WERI-Rb-1 (cell line): Measurements from ENCODE around the gene IL11.

Source experiments
- DNase-seq: peaks from one replicate; pipeline ENCODE4 v3.0.0-alpha.2; 2020
- H3K27ac ChIP-seq: fragments of 250-450 bp; sonication (Bioruptor Pico); 2 replicates; pipeline ENCODE4 v1.5.1; 2020; ENCODE audit warnings: mild to moderate bottlenecking, moderate library complexity
- H3K27me3 ChIP-seq: fragments of 250-450 bp; sonication (Bioruptor Pico); 2 replicates; pipeline ENCODE4 v1.5.1; 2021; ENCODE audit warnings: mild to moderate bottlenecking, low read depth, moderate library complexity; ENCODE audit not compliant: insufficient read depth, severe bottlenecking
- H3K36me3 ChIP-seq: fragments of 250-450 bp; sonication (Bioruptor Pico); 2 replicates; pipeline ENCODE4 v1.5.1; 2020; ENCODE audit warnings: mild to moderate bottlenecking, moderate library complexity
- H3K4me3 ChIP-seq: 2 replicates; pipeline ENCODE4 v1.5.1; 2011; ENCODE audit warnings: low read depth, mild to moderate bottlenecking, control low read depth, low read length
- H3K9me3 ChIP-seq: fragments of 250-450 bp; sonication (Bioruptor Pico); 2 replicates; pipeline ENCODE4 v1.5.1; 2021; ENCODE audit warnings: mild to moderate bottlenecking, moderate library complexity; ENCODE audit not compliant: severe bottlenecking
- CTCF ChIP-seq: IDR thresholded peaks from 2 replicates; pipeline ENCODE4 v1.5.1; 2011; ENCODE audit warnings: low read depth, mild to moderate bottlenecking, control low read depth, inconsistent platforms, low read length

The IL11 gene

GRCh38 chr19:55319785-55320184 lies 50.5 kb downstream of the IL11 start:
- no peak for DNase-seq
- Histone ChIP-seq H3K4me3 (no peak overlapping the region), H3K9me3 (no peaks in the 10 kb centered on the region), H3K27me3 (no peaks in the 10 kb centered on the region), H3K27ac (no peak overlapping the region), H3K36me3 (no peaks in the 10 kb centered on the region)
- TF ChIP-seq CTCF = no peak

DNA sequence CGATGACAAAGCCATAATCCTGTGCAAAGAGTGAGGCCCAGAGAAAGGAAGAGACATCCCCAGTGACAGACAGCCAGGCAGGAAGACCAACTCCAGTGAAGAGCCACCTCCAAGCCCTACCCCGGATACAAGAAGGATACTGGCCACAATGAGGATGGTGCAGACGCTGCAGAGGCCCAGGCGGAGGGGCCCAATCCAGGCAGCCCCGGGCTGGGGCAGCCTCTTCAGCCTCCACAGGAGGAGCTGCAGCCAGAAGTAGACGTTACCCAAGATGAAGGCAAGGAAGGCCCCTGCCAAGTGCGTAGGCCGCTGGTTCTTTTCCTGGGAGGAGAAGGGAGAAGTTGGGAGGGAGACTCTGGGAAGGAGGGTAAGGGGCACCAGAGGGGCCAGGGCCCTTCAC lies 53.6 kb downstream of the IL11 start:
- no peak for TF ChIP-seq CTCF
- H3K9me3 ChIP-seq = no peaks in the 10 kb centered on the region
- H3K36me3 ChIP-seq = no peaks in the 10 kb centered on the region
- DNase-seq = no peak
- H3K4me3 ChIP-seq = no peak overlapping the region
- H3K27me3 ChIP-seq = no peaks in the 10 kb centered on the region
- no peak overlapping the region for H3K27ac ChIP-seq

- H3K27me3 ChIP-seq = no peaks in the 10 kb centered on the region
- H3K36me3 ChIP-seq = no peaks in the 10 kb centered on the region; the same call in 1 of the 2 replicates
- no peak overlapping the region for H3K27ac ChIP-seq
- H3K9me3 ChIP-seq = no peaks in the 10 kb centered on the region
- no peak for DNase-seq
- no peak for TF ChIP-seq CTCF
- no peak overlapping the region for H3K4me3 ChIP-seq
Observed at GRCh38 chr19:55315956-55316525, 54.2 kb downstream of the IL11 start.

DNA sequence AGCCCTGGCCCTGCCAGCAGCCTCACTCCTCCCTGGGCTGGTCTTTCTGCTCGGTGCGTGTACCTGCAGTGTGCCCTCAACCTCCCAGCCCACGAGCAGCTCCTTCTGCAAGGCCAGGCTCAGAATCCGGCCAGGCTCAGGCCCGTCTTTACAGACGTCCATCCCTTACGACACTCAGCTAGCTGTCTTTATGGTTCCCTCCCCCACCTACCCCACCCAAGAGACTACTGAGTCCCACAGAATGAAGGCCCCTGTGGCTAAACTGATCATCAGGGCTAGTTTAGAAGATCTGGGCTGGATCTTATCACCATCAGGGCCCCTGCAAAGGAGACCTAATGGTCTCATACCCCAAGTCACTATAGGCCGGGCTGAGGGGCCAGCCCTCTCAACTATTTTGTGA lies 55.9 kb downstream of the IL11 start:
- Histone ChIP-seq H3K36me3 (peaks cover 6% of the 10 kb centered on the region), H3K4me3 (no peak overlapping the region), H3K27ac (no peak overlapping the region), H3K9me3 (no peaks in the 10 kb centered on the region), H3K27me3 (no peaks in the 10 kb centered on the region)
- TF ChIP-seq CTCF = no peak
- DNase-seq = no peak
